HepG2 (cell line): ENCODE measurements around the gene CPM. TPM values are rescaled to one million over a fixed set of nuclear protein-coding genes. Genes with fewer than 3 reads are reported as not detected.

Experiments used
- ARNT2 ChIP-seq: sonication (generic); formaldehyde crosslinking; IDR thresholded peaks from 2 replicates; pipeline ENCODE4 v1.8.0; 2022; ENCODE audit warnings: mild to moderate bottlenecking, low read depth, missing genetic modification reagents, moderate library complexity
- CHD4 ChIP-seq: fragments of 200-600 bp; sonication (generic); IDR thresholded peaks from 2 replicates; pipeline ENCODE4 v1.7.0; 2017; ENCODE audit warnings: mild to moderate bottlenecking, low read length, borderline replicate concordance
- CSRNP2 ChIP-seq: sonication (generic); formaldehyde crosslinking; conservative IDR thresholded peaks from 2 replicates; pipeline ENCODE4 v1.8.0; 2022; ENCODE audit warnings: low read depth, missing genetic modification reagents
- FOXK2 ChIP-seq: fragments of 450-650 bp; IDR thresholded peaks from 2 replicates; pipeline ENCODE4 v1.6.1; 2016
- GABPB1 ChIP-seq: IDR thresholded peaks from 2 replicates; pipeline ENCODE4 v1.6.1; 2016; ENCODE audit warnings: mild to moderate bottlenecking, missing genetic modification reagents, moderate library complexity, missing compliant biosample characterization
- GTF2F1 ChIP-seq: fragments of 150-350 bp; IDR thresholded peaks from 2 replicates; pipeline ENCODE4 v1.6.1; 2014; ENCODE audit warnings: low read length
- IRF2 ChIP-seq: IDR thresholded peaks from 2 replicates; pipeline ENCODE4 v1.6.1; 2018; ENCODE audit warnings: missing genetic modification reagents, missing compliant biosample characterization
- KLF15 ChIP-seq: sonication (generic); formaldehyde crosslinking; IDR thresholded peaks from 2 replicates; pipeline ENCODE4 v1.8.1; 2023; ENCODE audit warnings: borderline replicate concordance, mild to moderate bottlenecking, inconsistent platforms, missing genetic modification reagents, mixed read lengths
- MEIS1 ChIP-seq: sonication (generic); formaldehyde crosslinking; IDR thresholded peaks from 2 replicates; pipeline ENCODE4 v1.9.0; 2021; ENCODE audit warnings: mild to moderate bottlenecking, missing genetic modification reagents, moderate library complexity, borderline replicate concordance
- NKX3-1 ChIP-seq: sonication (generic); formaldehyde crosslinking; IDR thresholded peaks from 2 replicates; pipeline ENCODE4 v1.5.0; 2020; ENCODE audit warnings: missing genetic modification reagents
- RCOR2 ChIP-seq: IDR thresholded peaks from 2 replicates; pipeline ENCODE4 v1.6.1; 2016; ENCODE audit warnings: missing biosample characterization, missing genetic modification reagents
- REST ChIP-seq, 2 experiments: IDR thresholded peaks; 2 replicates each; pipeline ENCODE4 v1.6.1; 2011 to 2012; ENCODE audit warnings: low read length in 2 of 2, borderline replicate concordance in 1 of 2, low read depth in 1 of 2, mild to moderate bottlenecking in 1 of 2, moderate library complexity in 1 of 2
- SP5 ChIP-seq: IDR thresholded peaks from 2 replicates; pipeline ENCODE4 v1.6.1; 2016; ENCODE audit warnings: low read depth, borderline replicate concordance
- TCF7L2 ChIP-seq: IDR thresholded peaks from 2 replicates; pipeline ENCODE4 v1.6.1; 2011; ENCODE audit warnings: mild to moderate bottlenecking, low read depth, low read length, moderate library complexity
- ZNF326 ChIP-seq: sonication (generic); formaldehyde crosslinking; IDR thresholded peaks from 2 replicates; pipeline ENCODE4 v1.4.0; 2020; ENCODE audit warnings: missing genetic modification reagents, borderline replicate concordance
- ZNF503 ChIP-seq: sonication (generic); formaldehyde crosslinking; IDR thresholded peaks from 2 replicates; pipeline ENCODE4 v1.4.0; 2020; ENCODE audit warnings: missing genetic modification reagents
- ZNF510 ChIP-seq: sonication (generic); formaldehyde crosslinking; IDR thresholded peaks from 2 replicates; pipeline ENCODE4 v1.4.0; 2020; ENCODE audit warnings: low read depth, mild to moderate bottlenecking, missing genetic modification reagents
- ZNF550 ChIP-seq: sonication (generic); formaldehyde crosslinking; IDR thresholded peaks from 2 replicates; pipeline ENCODE4 v1.4.0; 2020; ENCODE audit warnings: mild to moderate bottlenecking, missing genetic modification reagents, borderline replicate concordance
- ZNF691 ChIP-seq: sonication (generic); formaldehyde crosslinking; IDR thresholded peaks from 2 replicates; pipeline ENCODE4 v1.4.0; 2020; ENCODE audit warnings: missing genetic modification reagents, low read depth, mild to moderate bottlenecking, borderline replicate concordance
- polyA plus RNA-seq, 8 experiments: library from polyadenylated mRNA; depleted of rRNA in 3 of 8; stranded (reverse) in 7 of 8; unstranded in 1 of 8; fragments of >200 nt; fragmentation: Illumina TruSeq in 4 of 8; extraction: Trizol in 4 of 8; gene quantifications; 2 replicates each; pipeline versions ENCODE4 v1.2.1 to v1.2.3, GENCODE V29; 2011 to 2016; ENCODE audit warnings: low read depth in 4 of 8, missing spikeins in 1 of 8, mixed read lengths in 1 of 8; ENCODE audit not compliant: insufficient read depth in 1 of 8
- total RNA-seq, 5 experiments: library from RNA; depleted of rRNA; stranded (reverse); fragments of >200 nt; fragmentation: Illumina TruSeq; extraction: Trizol; gene quantifications; 2 replicates each; pipeline ENCODE4 v1.2.3, GENCODE V29; 2016; ENCODE audit warnings: low read depth in 1 of 5
- TF ChIP-seq, protein P1 (sequence below): IDR thresholded peaks from 2 replicates; pipeline ENCODE4 v1.6.1; 2016; ENCODE audit warnings: mild to moderate bottlenecking, missing biosample characterization, missing genetic modification reagents

CPM gene
- total and polyA plus RNA-seq, 2 of the 13 experiments (the other 11 are each of a cell fraction or from before 2014, with no cell fraction given) = not detected

- TF ChIP-seq CSRNP2 = no peak
- TF ChIP-seq CHD4 = 0 out of 2 replicates have a peak, but pooled peaks have one; percentile 59
- no peak for TF ChIP-seq ZNF326 (CRISPR knock-in tag)
- TF ChIP-seq IRF2 = no peak; the same call in none of the 2 replicates
- peak; percentile 65 for TF ChIP-seq ARNT2 (CRISPR knock-in tag)
- TF ChIP-seq GABPB1 (CRISPR knock-in tag) = peak; percentile 90
- TF ChIP-seq RCOR2 (CRISPR knock-in tag) = no peak
- no peak for TF ChIP-seq TCF7L2
- peak; percentile 69 for TF ChIP-seq SP5 (CRISPR knock-in tag)
- TF ChIP-seq REST (IDR thresholded peaks at IDR 0.05; ENCODE audit: borderline replicate concordance in 1 of 2, low read depth in 1 of 2, low read length in 2 of 2) = no peak
- TF ChIP-seq KLF15 (CRISPR knock-in tag) = peak; percentile 68; the same call in 1 of the 2 replicates
- no peak for TF ChIP-seq ZNF510 (CRISPR knock-in tag)
- TF ChIP-seq NKX3-1 (CRISPR knock-in tag) = no peak
- no peak for TF ChIP-seq GTF2F1
- no peak for TF ChIP-seq ZNF550 (CRISPR knock-in tag)
- peak; percentile 59; the same call in 1 of the 2 replicates for TF ChIP-seq ZNF503
- TF ChIP-seq MEIS1 (CRISPR knock-in tag) = 0 out of 2 replicates have a peak, but pooled peaks have one; percentile 27
- TF ChIP-seq, protein P1, sequence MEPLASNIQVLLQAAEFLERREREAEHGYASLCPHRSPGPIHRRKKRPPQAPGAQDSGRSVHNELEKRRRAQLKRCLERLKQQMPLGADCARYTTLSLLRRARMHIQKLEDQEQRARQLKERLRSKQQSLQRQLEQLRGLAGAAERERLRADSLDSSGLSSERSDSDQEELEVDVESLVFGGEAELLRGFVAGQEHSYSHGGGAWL (CRISPR knock-in tag) = peak; percentile 71; the same call in 1 of the 2 replicates
- TF ChIP-seq FOXK2 = peak; percentile 35; the same call in 1 of the 2 replicates
- peak; percentile 91; the same call in 1 of the 2 replicates for TF ChIP-seq ZNF691
Observed at GRCh38 chr12:68807576-68808387, 125.2 kb downstream of the CPM start, which contains the start of gene MDM2 (continued).
